HUES64 (cell line): Measurements from ENCODE around the gene SLC31A1.
"Not testable (repeated sequence)": the region's sequence is repeated elsewhere in the genome, so short reads cannot be mapped to it uniquely, and the experiment has no call there.

Experiments
- H3K27ac ChIP-seq: 2 replicates; pipeline ENCODE4 v1.7.0; 2013; ENCODE audit warnings: low read depth, low read length, inconsistent platforms
- H3K27me3 ChIP-seq: 2 replicates; pipeline ENCODE4 v1.6.1; 2013; ENCODE audit warnings: mild to moderate bottlenecking, low read length; ENCODE audit not compliant: insufficient read depth
- H3K36me3 ChIP-seq: 2 replicates; pipeline ENCODE4 v1.6.1; 2013; ENCODE audit warnings: mild to moderate bottlenecking, low read length; ENCODE audit not compliant: insufficient read depth
- H3K4me1 ChIP-seq: 2 replicates; pipeline ENCODE4 v1.6.1; 2013; ENCODE audit warnings: mild to moderate bottlenecking, low read length, moderate library complexity; ENCODE audit not compliant: insufficient read depth
- H3K4me3 ChIP-seq: 2 replicates; pipeline ENCODE4 v1.5.1; 2013; ENCODE audit warnings: mild to moderate bottlenecking, low read length, moderate library complexity
- H3K9ac ChIP-seq: 2 replicates; pipeline ENCODE4 v1.6.1; 2013; ENCODE audit warnings: mild to moderate bottlenecking, low read depth, low read length
- H3K9me3 ChIP-seq: 2 replicates; pipeline ENCODE4 v1.6.1; 2013; ENCODE audit warnings: low read depth, low read length; ENCODE audit not compliant: insufficient read depth
- WGBS: fragments of 150-250, 120-280 bp; methylation state at CpG from one replicate; pipeline ENCODE4 v1.1.7; 2013; ENCODE audit warnings: missing lambda C conversion rate; 5-methylcytosine and 5-hydroxymethylcytosine counted together

SLC31A1 gene

DNA sequence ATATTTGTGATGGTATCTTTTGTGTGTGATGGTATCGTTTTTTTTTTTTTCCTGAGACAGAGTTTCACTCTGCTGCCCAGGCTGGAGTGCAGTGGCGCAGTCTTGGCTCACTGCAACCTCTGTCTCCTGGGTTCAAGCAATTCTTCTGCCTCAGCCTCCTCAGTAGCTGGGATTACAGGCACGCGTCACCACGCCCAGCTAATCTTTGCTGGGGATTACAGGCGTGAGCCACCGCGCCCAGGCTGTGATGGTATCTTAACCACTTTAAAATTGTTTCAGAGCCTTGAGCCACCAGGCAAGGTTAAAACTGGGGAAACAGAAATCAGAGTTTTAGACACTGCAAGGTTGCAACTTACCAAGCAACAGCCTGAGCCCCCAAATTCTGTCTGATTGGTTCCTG, 74.9 kb downstream of the SLC31A1 start:
- not testable (repeated sequence) for H3K9ac ChIP-seq, H3K9me3 ChIP-seq, H3K27me3 ChIP-seq, H3K27ac ChIP-seq, H3K4me3 ChIP-seq, H3K4me1 ChIP-seq
- WGBS, result 95% methylated on average over 7 of the region's 8 CpGs
- H3K36me3 ChIP-seq, result peaks cover 30% of the 10 kb centered on the region

DNA sequence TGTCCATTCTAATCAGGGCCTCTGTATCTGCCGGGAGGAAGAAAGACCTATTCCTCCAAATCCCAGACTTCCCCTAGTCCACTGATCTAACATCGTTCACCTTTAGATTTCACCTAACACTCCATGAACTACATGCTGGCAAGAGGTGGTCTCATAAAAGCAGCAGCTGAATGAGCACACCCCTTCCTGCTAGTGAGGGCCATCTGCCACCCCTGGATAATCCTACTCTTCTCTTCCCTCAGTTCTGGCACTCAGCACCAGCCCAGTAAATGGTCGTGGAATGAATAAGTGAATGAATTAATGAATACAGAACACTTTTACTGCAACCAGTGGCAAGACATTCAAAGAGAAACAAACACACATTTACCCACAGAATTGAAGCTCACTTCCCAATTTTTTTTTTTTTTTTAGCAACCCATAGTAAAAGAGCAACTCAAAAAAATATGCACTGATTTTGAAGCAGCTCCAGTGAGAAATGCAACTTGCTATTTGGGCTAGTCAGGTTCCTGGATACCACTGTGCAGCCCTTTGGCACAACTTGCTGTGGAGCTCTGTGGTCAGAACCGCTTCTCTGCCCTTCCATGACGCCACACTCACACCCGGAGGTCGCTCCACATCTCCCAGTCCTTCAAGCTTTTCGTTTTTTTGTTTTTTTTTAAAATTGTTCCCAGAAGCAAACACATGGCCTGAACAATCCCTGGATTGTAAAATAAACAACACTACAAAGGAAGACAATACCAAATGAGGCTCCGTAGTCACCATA, 75.6 kb downstream of the SLC31A1 start:
- peaks cover 22% of the 10 kb centered on the region for H3K36me3 ChIP-seq
- H3K27ac ChIP-seq, result no peak overlapping the region
- no peaks in the 10 kb centered on the region for H3K9me3 ChIP-seq
- 91% methylated on average over 8 of the region's 9 CpGs for WGBS
- no peaks in the 10 kb centered on the region for H3K4me1 ChIP-seq
- H3K27me3 ChIP-seq, result no peaks in the 10 kb centered on the region
- no peak overlapping the region for H3K4me3 ChIP-seq
- H3K9ac ChIP-seq, result no peak overlapping the region

DNA sequence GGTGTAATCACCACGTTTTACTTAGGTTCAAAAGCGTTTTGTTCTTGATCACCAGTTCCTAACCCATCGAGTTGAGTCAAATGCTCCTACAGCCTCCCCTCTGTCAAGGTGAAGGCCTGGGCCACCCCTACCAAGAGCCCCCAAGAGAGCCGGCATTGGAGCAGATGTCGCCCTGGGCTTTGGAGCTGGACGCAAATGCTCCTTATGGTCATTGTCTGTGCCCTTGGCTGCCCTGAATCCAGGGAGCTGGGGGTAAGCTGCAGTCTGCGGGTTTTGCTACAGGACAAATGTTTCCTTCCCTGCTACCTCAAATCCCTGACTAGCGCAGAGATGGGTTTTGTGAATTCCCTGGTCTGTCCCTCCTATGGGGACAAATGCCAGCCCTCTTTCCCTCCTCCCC, 77.0 kb downstream of the SLC31A1 start:
- Histone ChIP-seq H3K27ac (no peak overlapping the region), H3K4me3 (no peak overlapping the region), H3K4me1 (no peaks in the 10 kb centered on the region), H3K9ac (no peak overlapping the region), H3K9me3 (no peaks in the 10 kb centered on the region), H3K27me3 (no peaks in the 10 kb centered on the region), H3K36me3 (peaks cover 9% of the 10 kb centered on the region)
- WGBS, result 92% methylated on average over 8 of the region's 8 CpGs

DNA sequence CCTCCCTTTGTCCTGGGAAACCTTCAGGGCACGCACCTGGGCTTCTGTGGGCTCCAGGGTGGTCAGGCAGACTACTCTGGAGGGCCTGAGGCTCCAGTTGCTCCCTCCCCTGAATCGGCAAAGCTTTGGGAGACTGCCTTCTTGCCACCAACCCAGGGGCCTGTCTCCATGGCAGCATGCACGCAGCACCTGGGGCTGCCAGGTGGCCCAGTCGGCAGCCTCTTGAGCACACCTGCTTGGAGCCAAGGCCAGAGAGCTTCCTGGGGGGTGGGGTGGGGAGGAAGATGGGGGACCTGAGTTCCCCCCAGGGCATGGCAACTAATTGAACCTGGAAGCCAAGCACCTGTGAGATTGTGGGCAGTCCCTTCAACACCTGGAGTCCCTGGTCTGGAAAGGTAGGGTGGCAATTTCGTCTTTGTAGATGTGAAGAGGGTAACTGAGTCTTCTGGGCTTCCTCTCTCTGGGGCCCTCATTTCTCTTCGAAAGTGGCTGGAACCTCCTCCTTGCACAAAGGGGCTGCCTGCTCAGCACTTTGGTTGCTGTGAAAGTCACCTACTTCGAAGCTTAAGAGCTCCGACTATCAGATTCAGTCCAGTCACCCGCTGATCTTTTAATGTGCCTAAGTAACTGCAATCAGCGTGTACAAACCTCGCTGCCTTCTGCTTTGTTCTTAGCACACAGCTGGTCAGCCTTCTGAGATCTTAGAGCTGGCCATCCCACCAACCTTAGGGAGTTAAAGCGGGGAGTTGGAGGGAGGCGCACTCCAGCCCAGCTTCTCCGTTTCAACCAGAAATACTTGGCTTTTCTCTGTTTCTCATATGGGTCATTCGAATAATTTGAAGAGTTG, 77.8 kb downstream of the SLC31A1 start:
- Histone ChIP-seq H3K9ac (no peak overlapping the region), H3K4me3 (no peak overlapping the region), H3K27me3 (no peaks in the 10 kb centered on the region), H3K4me1 (no peaks in the 10 kb centered on the region), H3K36me3 (peaks cover under 1% of the 10 kb centered on the region; the same call in 1 of the 2 replicates), H3K9me3 (no peaks in the 10 kb centered on the region), H3K27ac (no peak overlapping the region)
- WGBS, result 91% methylated on average over 15 of the region's 15 CpGs

DNA sequence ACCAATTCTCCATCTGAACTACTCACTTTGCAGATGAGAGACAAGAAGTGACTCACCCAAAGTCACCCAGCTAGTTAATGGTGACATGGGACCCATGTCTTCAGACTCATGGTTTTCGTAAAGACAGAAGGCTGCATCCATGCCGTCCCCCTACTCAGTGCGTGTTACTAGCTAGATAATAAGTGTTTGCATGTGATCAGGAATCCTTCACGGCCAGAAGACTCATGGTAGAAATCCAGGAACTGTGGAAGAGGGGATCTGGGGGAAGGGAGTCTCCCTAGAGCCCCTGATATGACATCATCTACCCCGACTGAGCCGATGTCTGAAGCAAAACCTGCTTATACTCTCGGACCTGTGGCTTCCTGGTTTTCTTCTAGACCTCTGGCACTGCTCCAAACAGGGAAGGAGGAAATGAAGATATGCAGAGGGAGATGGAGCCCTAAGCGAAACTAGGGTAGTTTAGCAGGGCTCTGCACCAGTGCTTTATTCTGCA, 78.5 kb downstream of the SLC31A1 start:
- no peak overlapping the region for H3K9ac ChIP-seq
- H3K27me3 ChIP-seq, result no peaks in the 10 kb centered on the region
- no peaks in the 10 kb centered on the region for H3K9me3 ChIP-seq
- no peaks in the 10 kb centered on the region for H3K4me1 ChIP-seq
- no peak overlapping the region for H3K4me3 ChIP-seq
- WGBS, result 90% methylated on average over 8 of the region's 8 CpGs
- H3K36me3 ChIP-seq, result no peaks in the 10 kb centered on the region
- no peak overlapping the region for H3K27ac ChIP-seq

DNA sequence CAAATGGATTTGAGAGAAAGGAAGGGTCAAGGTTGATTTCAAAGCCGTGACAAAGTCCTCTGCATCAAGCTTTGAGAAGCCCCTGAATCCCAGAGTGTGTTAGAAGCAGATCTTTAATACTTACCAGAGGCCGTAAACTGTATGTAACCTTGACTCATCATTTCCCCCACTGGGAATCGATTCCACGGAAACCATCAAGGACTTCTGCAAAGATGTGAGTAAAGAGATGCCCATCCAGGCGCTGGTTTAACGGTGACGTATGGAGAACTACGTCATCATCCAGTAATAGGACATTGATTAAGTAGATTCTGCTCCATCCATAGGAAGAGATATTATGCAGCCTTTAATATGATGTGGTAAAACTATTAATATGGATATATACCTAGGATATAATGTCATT, 80.2 kb downstream of the SLC31A1 start:
- WGBS, result 93% methylated on average over 8 of the region's 8 CpGs
- no peak overlapping the region for H3K9ac ChIP-seq
- no peaks in the 10 kb centered on the region for H3K36me3 ChIP-seq
- no peak overlapping the region for H3K27ac ChIP-seq
- no peaks in the 10 kb centered on the region for H3K4me1 ChIP-seq
- H3K4me3 ChIP-seq, result no peak overlapping the region
- no peaks in the 10 kb centered on the region for H3K27me3 ChIP-seq
- no peaks in the 10 kb centered on the region for H3K9me3 ChIP-seq

DNA sequence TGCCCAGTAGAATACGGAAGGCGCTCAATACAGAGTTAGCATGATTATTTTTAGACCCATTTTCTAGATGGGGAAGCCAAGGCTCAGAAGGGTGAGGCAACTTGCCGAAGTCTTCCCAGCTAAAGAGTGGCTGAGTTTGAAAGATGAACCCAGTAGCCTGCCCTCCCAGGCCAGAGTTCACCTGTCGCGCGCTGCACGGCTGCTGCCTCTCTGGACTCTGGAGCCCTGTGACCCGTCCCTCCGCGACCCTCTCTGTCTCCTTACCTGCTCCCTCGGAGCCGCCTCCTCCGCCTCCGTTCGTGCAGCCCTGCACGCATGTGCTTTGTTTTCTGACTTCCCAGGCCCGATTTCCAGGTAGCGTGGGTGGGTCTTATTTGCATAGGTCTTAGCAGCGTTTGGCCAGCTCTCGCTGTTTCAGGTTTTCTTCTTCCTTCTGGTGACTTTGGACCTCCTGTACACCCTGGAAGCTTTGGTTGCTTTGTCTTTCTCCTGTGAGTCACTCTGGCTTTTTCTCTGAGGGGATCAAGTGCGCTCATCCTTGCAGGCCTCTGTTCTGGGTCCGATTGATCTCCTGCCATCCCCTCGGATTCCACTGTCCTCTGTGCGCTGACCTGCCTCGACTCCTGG, 81.6 kb downstream of the SLC31A1 start, which contains the start of gene RNF183:
RNF183 (minus strand) TSS at position 585 of the 627 bp plus-strand sequence. CDS start 5,192 bp downstream, outside the sequence.
- Histone ChIP-seq H3K27me3 (no peaks in the 10 kb centered on the region), H3K36me3 (no peaks in the 10 kb centered on the region), H3K4me3 (no peak within 1 kb of the TSS), H3K4me1 (no peaks in the 10 kb centered on the region), H3K27ac (no peak within 1 kb of the TSS), H3K9me3 (no peaks in the 10 kb centered on the region), H3K9ac (no peak within 1 kb of the TSS)
- WGBS, result 87% methylated on average over 25 of the region's 25 CpGs

DNA sequence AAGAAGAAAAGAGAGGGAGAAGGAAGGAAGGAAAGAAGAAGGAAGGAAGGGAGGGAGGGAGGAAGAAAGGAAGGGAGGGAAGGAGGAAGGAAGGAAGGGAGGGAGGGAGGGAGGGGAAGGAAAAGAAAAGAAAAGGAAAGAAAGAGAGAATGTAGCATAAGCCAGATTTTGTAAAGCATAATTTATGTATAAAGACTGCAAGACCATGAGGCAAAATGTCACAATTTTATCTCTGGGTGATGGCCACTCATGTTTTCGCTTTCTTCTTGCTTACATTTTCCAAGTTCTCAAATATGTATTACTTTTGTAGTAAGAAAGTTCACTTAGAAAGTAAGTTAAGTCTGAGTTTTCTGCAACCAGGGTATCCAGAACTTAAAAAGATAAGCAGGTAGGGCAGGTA, 85.2 kb downstream of the SLC31A1 start:
- Histone ChIP-seq H3K4me1 (no peaks in the 10 kb centered on the region), H3K27me3 (no peaks in the 10 kb centered on the region), H3K9me3 (no peaks in the 10 kb centered on the region), H3K36me3 (no peaks in the 10 kb centered on the region), H3K9ac (no peak overlapping the region), H3K27ac (no peak overlapping the region), H3K4me3 (no peak overlapping the region)
- no CpG with 5 or more reads among the region's 1 CpG for WGBS

DNA sequence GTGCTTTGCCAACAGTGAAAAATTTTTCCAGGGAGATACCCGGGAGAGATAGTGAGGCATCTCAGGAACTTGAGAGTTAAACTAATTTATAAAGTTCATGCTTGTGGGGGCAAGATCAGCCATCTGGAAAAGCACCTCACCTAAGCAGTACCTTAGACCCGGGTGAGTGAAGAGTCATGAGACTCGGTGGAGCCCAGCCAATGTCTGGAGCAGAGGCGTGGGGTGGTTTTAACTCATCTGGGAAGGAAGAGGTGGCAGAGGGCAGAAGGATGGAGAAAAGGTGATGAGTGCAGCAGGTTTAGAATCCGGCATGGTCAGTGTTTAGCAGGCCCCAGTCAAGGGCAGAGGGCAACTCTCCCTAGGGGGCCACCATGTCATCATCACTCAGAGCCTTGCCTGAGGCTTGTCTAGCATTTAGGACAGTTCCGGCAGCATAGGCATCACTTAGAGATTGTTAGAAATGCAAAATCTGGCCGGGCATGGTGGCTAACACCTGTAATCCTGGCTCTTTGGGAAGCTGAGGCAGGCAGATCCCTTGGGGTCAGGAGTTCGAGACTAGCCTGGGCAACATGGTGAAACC, 86.1 kb downstream of the SLC31A1 start:
- Histone ChIP-seq H3K36me3 (no peaks in the 10 kb centered on the region), H3K9ac (no peak overlapping the region), H3K27ac (no peak overlapping the region), H3K9me3 (no peaks in the 10 kb centered on the region), H3K27me3 (no peaks in the 10 kb centered on the region), H3K4me3 (no peak overlapping the region), H3K4me1 (no peaks in the 10 kb centered on the region)
- 79% methylated on average over 8 of the region's 8 CpGs for WGBS

DNA sequence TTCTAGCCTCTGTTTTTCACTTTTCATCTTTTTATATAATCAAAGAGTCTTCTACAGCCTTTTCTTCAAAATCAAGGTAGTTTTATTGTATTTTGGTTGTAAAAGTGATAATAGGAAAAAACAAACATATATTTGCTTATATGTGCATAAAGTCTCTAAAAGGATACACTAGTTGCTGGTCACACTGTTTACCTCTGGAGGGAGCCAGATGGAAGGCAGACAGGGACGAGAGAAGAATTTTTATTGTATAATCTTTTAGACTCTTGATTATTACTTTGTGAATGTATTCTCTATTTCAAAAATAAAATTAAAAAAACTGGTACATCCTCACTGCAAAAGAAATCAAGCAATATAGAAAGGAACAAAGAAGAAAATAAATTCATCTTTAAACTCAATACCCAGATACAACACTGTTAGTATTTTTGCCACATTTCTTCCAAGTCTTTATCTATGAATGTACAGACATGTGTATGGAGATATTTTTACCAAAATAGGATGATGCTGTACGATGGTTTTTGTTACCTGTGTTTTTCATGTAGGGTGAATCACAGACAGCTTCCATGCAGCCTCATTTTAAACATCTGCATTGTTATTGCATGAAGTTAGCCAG, 88.0 kb downstream of the SLC31A1 start:
- Histone ChIP-seq H3K27ac (no peak overlapping the region), H3K4me3 (no peak overlapping the region), H3K9me3 (no peaks in the 10 kb centered on the region), H3K4me1 (no peaks in the 10 kb centered on the region), H3K36me3 (no peaks in the 10 kb centered on the region), H3K9ac (no peak overlapping the region), H3K27me3 (no peaks in the 10 kb centered on the region)
- 25% methylated on average over 1 of the region's 2 CpGs for WGBS
